ENCODE data around the gene PDSS2.

GRCh38 chr6:107154801-107155160 is 304.6 kb downstream of the PDSS2 start:
- TF ChIP-seq CTCF (IDR thresholded peaks at IDR 0.05; ENCODE audit: low read depth, low read length), result no peak
- no peak for TF ChIP-seq EZH2phosphoT487 (IDR thresholded peaks at IDR 0.05; ENCODE audit: low read depth)
